8988T (cell line): ENCODE data around the gene SLC18A3.

ENCODE experiments used
- DNase-seq: peaks from one replicate; pipeline ENCODE4 v3.0.0; 2011

Gene SLC18A3

DNA sequence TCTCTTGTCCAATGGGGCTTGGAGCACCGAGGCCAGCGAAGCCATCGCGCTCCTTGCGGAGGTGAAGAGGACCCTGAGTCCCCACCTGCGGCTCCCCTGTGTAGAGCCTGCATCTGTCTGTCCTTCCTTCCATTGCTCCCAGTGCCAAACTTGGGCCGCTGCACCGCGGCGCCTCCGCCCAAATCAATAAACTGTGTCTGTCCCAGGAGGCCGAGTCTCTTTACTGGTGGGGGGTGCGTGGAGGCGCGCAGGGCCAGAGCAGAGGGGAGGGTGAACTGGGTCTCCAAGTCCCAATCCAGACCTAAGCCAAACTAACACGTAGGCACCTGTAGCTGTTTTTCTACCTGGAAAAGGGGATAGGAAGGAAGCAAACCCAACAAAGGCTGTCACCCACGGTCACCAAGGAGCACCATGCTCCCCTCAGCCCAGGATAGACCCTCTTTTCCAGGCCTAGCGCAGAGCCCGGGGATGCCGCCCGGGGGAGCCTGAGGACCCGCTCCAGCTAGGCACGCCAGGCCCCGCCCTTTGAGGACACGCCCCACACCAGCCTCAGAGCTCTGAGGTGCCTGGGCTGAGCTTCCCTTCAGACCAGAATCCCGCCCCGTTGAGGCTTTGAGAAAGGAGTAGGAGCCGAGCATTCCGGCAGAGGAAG lies 2.5 kb downstream of the SLC18A3 start:
- peak; percentile 95 for DNase-seq

DNA sequence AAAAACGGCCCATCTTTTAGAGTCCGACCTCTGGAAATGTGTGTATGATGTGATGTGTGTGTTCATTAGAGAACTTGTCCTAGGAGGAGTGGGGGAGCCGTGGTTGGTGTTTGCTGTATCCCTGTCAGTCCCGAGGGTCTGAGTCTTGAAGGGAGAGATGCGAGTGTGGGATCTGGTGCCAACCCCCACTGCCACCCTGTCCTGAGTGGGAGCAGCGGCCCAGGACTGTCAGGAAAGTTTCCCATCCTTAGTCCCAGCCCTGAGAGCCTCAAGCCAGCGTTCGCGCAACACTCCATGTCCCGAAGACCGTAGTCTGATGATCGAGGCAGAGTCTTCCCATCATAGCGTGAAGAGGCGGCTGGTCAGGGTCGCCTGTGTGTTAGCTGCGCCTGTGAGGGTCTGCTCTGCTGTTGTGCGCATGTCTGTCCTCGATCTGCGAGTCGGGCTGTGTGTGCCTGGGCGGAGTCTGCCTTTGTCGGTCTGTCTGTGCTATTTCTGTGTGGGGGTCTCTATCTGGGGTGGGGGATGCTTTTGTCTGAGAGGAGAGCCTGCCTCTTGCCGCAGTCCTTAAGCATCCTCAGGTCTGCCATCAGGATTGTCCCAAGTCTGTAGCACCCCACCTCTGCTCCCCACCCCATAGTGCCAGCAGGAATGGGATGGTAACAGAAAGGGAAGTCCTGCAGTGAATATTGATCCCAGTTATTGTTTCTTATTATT lies 3.2 kb downstream of the SLC18A3 start:
- DNase-seq: no peak

DNA sequence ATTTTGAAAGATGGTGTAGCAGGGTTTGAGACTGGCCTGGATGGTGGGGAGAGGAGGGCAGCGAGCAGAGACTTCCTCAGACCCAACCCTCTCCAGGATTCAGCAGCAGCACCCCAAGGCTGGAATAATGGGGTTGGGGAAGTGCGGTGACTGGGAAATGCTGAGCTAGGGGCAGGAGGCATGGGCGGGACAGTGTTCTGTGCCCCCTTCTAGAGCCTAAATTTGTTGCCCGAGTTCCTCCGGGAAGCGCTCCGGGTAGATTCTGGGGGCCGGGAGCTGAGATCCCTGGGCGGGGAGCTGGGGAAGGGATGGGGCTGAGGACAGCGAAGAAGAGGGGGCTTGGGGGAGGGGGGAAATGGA lies 3.8 kb downstream of the SLC18A3 start, which contains the start of gene CHAT:
TSS of gene CHAT (plus strand) at position 156 of the 360 bp plus-strand sequence. CDS start at position 309, 153 bp downstream.
- DNase-seq: no peak

DNA sequence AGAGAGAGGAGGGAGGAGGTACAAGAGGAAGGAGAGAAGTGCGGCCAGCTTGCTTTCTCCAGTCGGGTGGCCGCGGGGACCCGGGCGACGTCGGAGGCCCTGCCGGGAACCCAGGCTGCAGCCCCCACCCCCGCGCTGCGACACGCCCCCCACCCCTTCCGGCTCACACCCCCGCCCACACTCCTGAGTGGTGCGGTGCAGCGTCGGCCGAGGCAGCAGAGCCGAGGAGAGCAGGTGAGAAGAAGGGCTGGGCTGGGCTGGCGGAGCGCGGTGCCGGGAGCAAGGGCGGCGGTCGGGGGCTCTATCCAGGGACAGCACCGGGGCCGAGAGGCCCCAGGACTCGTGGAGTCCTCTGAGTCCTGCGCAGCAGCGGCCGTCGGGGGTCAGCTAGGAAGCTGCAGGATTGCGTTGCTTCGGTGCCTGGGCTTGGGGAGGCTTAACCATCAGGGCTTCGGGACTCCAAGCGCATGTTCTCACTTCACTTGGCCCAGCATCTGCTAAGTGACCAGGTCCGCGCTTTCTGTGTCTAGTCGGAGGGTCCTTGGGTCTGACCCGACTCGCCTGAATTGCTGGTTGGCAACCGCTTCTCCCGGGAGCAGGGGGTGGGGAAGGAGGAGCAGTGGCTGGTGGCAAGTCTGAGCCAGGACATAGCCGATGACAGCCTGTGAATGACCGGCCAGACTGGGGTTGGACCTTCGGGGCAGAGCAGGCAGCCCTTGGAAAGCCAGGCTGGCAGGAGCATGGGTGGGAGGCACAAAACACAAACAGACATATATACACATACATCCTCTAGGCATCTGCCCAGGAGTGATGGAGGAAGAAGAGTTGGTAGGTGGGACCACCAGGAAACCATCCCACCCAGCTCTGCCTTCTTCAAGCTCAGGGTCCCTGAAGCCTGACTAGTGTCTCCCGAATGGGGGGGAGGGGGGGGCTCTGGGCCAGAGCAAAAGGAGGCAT lies 4.4 kb downstream of the SLC18A3 start:
- no peak for DNase-seq

DNA sequence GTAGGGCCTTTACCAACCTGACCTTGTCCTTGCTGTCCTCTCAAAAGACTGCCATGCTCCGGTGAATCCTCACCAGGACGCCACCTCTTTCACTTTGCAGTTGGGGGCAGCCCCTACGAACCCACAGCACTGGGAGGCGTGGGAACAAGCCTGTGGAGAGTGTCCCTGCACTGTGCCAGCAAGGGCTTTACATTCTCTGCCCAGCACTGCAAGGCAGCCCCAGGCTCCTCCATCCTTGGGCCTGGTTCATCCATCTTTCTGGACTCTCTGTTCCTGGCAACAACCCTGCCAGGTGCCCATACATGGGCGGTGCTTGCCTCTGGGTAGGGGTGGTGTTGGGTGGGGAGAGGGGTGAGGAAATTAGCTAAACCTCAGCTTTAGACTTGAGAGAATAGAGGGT lies 5.1 kb downstream of the SLC18A3 start:
- no peak for DNase-seq

DNA sequence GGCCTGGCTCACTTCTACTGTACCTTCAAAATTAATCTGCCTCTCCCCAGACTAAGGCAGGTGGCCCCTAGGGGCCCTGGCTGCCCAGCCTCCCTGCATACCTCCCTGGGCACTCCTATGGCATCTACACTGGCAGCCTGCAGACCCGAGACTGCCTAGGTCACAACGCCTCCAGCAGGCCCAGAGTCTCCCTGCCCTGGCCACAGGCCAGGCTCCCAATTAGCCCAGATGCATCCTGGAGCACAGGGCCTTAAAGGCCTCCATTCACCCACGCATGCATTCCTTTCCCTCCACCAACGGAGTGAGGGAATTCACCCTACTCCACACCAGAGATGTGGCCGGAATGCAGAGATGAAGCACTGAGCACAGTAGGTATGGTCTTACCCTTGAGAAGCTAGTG lies 5.6 kb downstream of the SLC18A3 start:
- DNase-seq: no peak

DNA sequence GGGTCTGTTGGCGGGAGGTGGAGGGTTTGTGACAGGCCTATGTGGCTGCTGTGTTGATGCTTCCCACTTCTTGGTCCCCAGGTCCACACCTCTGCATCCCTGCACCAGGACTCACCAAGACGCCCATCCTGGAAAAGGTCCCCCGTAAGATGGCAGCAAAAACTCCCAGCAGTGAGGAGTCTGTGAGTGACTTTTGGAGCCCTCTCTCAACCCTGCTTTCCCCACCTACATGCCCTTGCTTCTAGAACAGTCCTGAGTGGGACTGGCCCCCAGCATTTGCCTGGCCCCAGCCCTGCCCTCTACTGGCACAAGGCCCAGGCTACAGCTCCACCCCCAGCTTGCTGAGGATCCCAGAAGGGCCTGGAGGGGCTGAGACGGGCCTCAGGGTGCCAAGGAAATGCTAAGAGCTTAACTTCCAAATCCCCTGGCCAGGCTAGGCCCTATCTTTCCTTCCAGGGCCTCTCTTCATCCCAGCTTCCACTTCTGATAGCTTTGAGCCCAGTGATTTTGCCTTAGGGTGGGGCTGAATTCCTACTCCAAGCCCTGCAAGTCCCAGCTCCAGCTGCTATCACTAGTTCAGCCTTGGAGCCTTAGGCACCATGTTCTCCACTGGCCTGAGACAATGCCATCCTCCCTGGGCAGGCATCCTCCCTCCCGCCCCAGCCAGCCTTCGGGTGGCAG lies 6.5 kb downstream of the SLC18A3 start:
- no peak for DNase-seq

DNA sequence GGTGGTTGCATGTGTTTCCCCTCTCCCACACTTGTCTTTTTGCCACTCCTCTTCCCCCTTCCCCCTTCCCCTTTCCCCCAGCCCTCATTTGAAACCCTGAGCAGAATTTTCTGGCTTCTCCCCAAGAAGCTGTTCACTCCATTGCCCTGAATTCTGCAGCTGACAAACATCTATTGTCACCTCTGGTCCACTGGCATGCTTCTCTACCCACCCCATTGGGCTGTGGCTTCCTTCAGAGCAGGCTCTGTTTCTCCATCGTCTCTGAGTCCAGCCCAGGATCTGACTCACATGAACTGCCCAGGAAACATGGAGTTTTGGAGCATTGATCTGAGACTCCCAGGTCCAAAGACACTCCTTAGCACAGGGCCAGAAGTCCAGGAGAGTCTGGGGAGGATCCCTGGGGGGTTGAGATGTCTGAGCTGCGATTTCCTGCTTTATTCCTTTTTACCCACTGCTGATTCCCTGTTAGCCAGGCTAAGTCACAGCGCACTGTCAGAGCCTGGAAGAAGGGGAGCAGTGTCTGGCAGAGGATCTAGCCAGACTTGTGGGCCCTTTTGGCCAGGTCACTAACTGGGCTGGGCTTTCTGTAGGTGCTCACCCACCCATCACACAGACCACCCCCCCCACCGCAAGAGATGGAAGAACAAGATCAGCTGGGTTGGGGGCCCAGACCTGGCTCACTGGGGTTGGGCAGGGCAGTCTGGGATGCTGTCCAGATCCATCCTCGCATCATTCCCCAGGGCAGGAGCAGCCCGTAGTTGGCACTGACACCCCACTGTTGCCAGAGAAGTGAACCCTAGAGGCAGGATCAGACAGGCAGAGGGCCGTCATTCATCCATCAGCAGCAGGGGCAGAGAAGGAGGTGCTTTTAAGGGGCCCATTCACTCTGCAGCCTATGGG lies 7.3 kb downstream of the SLC18A3 start:
- DNase-seq: no peak

DNA sequence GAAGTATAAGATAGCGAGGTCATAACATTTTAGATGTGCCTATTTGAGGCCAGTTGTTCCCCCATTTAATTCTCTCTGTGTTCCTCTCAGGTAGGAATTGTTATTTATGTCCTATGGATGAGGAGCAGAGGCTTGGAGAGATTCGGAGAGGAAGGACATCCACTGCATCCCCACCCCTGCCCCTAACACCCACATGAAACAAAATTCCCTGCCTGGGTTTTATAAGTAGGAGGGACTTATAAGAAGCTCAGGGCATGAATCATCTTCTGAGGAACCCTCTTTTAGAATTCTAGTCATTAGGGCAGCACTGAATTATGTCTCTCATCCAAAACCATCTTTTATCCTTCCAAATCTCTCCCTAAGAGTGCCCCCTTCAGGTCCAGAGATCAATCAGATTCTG lies 8.7 kb downstream of the SLC18A3 start:
- no peak for DNase-seq

DNA sequence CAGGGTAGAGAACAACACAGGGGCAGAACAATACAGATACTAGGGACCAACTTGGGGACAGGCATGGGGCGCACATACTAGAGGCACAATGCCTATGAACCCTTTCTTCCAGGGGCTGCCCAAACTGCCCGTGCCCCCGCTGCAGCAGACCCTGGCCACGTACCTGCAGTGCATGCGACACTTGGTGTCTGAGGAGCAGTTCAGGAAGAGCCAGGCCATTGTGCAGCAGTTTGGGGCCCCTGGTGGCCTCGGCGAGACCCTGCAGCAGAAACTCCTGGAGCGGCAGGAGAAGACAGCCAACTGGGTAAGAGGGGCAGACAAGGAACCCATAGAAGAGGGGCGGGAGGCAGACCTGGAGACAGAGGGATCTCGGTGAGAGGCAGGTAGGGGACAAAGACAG lies 9.5 kb downstream of the SLC18A3 start:
- no peak for DNase-seq

DNA sequence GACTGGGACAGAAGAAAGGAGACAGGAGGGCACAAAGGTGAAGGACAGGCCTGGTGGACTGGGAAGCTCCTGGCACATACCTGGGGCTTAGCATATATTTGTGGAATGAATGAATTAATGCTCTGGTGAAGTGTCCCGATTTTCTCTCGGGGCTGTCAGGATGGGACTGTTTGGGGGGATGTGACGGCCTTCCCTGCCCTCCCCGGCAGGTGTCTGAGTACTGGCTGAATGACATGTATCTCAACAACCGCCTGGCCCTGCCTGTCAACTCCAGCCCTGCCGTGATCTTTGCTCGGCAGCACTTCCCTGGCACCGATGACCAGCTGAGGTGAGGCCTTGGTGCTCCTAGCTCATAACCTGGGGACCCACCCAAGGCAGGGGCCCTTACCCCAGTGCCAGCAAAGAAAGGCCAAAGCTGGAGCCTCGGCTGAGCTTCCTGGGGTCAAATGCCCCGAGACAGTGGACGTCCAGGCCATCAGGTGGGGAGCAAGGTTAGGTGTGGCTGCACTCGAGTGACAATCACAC lies 10.2 kb downstream of the SLC18A3 start:
- no peak for DNase-seq

DNA sequence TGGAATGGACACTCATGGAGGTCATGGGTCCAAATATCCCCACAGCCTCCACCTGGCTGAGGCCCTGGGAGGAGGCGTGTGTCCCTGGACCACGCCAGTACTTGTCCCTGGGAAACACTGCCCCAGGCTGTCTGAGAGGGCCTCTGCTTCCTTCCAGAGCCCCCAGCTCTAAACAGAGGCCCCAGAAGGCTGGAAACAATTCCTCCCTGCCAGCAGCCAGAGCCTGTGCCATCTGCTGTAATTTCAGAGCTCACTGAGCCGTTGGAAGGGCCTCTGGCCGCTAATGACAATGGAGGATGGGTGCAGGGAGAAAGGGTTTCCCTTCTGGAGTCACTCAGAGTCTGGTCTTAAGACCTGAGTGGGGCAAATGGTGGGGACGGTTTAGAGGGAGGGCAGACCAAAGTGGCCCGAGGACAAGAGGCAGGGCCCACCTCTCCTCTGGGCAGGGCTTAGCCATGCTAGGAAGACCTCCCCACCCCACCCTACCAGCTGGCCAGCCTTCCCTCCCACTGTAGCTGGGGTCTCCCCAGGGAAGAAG lies 10.8 kb downstream of the SLC18A3 start:
- DNase-seq: no peak

DNA sequence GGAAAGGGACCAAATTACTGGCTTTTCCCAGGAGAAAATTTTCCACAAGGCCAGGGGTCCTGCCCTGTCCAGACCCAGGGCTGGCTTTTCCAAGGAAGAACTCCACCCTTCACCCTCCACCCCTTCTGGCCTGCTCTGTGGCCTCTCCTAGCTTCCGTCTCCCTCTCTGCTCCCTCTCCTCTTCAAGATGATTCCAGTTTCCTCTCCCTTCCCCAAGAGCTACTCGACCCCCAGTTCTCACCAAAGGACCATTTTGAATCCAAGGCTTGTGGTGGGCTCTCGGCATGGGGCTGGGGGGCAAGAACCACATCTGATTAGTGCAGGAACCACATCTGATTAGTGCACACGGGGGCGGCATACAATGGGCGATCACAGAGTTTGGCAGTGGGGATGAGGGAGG lies 11.5 kb downstream of the SLC18A3 start:
- DNase-seq: no peak

DNA sequence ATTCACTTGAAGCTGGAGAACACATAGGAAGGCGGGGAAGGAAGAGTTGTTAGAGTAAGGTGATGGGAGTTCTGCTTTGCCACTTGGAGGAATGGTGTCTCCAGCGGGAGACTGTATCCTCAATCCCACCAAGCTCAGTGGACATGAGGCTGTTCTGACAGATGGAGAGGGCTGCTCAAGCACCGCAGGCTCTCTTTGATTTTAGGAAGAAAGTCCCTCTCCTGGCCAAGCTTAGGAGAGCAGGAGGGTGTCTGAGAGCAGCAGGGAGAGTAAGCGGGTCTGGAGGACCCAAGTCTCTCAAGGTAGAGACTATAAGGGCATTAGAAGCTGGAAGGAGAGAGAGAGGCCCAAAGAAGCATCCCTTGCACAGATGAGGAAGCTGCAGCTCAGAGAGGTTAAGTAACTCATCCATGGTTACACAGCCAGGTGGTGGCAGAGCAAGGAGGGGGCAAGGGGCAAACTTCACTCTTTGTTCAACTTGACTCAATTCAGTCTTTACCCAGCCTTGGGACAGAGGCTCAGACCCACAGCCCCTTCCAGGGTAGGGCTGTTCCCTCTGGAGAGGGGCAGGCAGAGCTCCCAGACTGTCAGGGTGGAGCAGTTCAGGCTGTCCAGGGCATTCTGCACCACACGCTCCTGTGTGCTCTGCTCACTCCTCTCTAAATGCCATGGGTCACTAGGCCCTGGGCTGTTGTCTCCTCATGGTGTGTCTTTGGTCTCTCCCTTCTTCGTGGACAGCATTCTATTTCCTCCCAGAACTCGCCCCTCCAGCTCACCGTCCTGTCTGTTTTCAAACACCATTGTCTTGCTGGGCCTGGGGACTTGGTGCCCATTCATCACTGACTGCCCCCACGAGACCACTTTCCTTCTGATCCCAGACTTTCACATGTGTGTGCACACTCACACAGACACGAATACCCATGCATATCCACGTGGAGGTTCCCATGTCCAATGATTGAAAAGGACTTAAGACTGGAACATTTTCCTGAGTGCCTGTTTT lies 12.6 kb downstream of the SLC18A3 start:
- no peak for DNase-seq

DNA sequence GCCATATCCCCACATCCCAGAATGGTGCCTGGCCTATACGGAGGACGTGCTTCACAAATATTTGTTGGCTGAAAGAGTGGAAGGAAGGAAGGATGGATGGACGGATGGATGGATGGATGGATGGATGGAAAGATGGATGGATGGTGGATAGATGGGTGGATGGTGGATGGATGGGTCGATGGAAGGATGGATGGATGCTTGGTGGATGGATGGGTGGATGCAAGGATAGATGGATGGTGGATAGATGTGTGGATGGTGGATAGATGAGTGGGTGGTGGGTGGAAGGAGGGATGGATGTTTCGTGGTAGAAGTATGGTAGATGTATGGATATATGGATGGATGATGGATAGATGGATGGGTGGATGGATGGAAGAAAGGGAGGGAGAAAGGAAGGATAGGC lies 14.5 kb downstream of the SLC18A3 start:
- DNase-seq: no peak

DNA sequence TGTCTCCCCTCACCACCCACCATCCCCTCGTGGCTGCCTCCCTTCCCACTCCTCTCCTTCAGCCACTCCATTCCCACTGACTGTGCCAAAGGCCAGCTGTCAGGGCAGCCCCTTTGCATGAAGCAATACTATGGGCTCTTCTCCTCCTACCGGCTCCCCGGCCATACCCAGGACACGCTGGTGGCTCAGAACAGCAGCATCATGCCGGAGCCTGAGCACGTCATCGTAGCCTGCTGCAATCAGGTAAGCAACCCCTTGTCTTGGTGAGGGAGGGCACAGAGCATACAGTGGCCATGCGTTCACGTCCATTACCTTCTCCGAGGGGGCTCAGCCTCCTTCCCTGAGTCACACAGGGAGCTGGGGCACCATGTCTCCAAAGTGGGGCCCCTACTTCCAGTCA lies 15.3 kb downstream of the SLC18A3 start:
- no peak for DNase-seq

DNA sequence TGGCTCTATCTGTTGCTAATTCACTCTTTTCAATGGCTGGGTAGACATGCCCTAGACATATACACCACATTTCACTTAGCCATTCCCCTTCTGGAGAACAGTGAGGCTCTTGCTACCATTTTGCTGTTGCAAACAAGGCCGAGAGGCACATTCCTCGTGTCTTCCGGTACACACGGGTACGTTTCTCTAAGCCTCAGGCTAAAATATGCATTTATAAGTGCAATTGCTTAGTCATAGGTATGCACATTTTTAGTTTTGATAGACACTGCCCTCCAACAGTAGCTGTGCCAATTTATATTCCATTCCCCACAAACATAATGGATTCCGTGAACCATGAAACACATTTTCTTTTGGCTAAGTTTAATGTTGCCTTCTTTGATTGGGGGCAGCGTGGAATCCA lies 16.9 kb downstream of the SLC18A3 start:
- no peak for DNase-seq

DNA sequence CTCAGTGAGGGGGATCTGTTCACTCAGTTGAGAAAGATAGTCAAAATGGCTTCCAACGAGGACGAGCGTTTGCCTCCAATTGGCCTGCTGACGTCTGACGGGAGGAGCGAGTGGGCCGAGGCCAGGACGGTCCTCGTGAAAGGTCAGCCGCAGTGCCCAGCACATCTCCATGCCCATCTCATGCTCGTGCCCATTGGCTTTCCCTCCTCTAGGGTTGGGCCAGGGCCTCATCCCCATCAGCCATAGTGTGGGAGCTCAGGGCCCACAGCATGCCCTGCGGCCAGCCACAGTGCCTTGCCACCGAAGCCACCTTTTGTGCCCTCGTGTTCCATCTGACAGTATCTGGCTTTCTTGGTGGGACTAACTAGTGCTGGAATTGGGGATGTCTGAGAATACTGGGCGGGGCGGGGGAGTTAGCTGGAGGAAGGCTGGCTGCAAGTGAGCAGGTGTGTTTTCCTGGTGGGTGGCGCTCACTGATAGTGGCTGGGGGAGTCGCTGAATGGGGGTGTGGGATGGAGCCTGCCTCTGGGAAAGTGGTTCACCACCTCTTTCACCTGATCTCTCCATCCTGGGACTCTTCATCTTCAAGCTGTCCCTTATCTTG lies 17.6 kb downstream of the SLC18A3 start:
- DNase-seq: no peak

DNA sequence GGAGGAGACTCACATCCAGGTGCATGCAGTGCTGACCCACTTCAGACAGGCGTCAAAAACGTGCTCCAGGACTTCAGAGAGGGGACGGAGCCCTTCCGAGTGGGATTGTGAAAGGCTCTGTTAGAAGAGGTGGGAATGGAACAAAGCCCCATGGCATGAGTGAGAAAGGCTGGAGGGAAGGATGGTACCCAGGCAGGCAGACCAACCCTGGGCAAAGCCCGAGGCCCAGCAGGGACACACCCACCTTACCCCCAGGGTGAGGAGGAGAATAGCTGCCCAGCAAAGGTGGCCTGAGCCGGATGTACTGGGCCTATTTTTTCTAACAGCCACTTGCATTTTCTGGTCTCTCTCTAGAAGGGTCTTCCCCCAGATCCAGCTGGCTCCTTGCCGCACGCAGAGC lies 18.5 kb downstream of the SLC18A3 start:
- DNase-seq: no peak

DNA sequence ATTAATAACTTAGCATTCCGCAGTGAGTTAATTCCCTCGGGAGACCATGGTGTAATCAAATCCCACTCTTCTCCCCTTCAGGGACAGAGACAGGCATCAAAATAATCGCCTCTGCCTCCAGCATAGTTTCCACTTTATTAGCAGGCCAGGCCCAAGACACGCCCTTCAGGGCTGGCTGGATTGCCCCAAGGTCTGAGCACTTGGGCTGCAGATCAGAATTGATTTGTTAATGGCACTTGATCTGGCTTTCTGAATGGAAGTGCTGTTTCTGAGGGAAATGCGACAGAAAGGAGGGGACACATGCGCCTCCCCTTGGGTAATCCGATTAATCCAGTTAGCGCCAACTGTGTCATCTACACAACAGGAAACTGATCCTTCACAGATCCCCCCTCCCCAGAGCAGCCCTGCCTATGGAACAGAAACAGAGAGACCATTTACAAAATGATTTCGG lies 19.3 kb downstream of the SLC18A3 start:
- DNase-seq: no peak
